IMR-90 (cell line): ENCODE results near the gene PRSS21. TPM values are rescaled to one million over a fixed set of nuclear protein-coding genes. Genes with fewer than 3 reads are reported as not detected.

ENCODE experiments used
- ATAC-seq: fragments of 200-7000 bp; cut with Tn5 transposase; 2 replicates; pipeline ENCODE4 v1.9.1; 2020; ENCODE audit warnings: low read depth, mild to moderate bottlenecking, moderate library complexity
- BruUV-seq: library from RNA; stranded (reverse); fragments of 400-500 nt; replicated peaks from 2 replicates; lab custom pipeline; 2021; lab: Mats Ljungman, UMichigan
- CTCF ChIA-PET: fragments of 300-600 bp; formaldehyde crosslinking; extraction: SDS; loops from one replicate; lab custom pipeline; 2021; ENCODE audit warnings: antibody characterized with exemption; lab: Yijun Ruan, JAX
- POLR2A ChIA-PET: fragments of 300-600 bp; sonication (Branson Sonifier 250); formaldehyde crosslinking; loops from one replicate; lab custom pipeline; 2022; ENCODE audit warnings: antibody characterized with exemption; ENCODE audit not compliant: unreplicated experiment; lab: Charles Lee
- DNase-seq: peaks from one replicate; pipeline ENCODE4 v3.0.0; 2013
- H2AFZ ChIP-seq: replicated peaks from 2 replicates; pipeline ENCODE3; 2013; ENCODE audit warnings: low read length, mild to moderate bottlenecking; ENCODE audit not compliant: poor library complexity
- H2AK5ac ChIP-seq: 2 replicates; pipeline ENCODE4 v1.6.1; 2013; ENCODE audit warnings: low read depth, low read length, inconsistent platforms
- H2AK9ac ChIP-seq: replicated peaks from 2 replicates; pipeline ENCODE3; 2013; ENCODE audit warnings: mild to moderate bottlenecking, low read depth, low read length, moderate library complexity; ENCODE audit not compliant: poor library complexity
- H2BK120ac ChIP-seq: 2 replicates; pipeline ENCODE4 v1.6.1; 2013; ENCODE audit warnings: low read depth, low read length, inconsistent platforms
- H2BK15ac ChIP-seq: 3 replicates; pipeline ENCODE4 v1.6.1; 2013; ENCODE audit warnings: low read depth, low read length, inconsistent platforms
- H2BK20ac ChIP-seq: 2 replicates; pipeline ENCODE4 v1.6.1; 2013; ENCODE audit warnings: low read depth, mild to moderate bottlenecking, inconsistent platforms, low read length, moderate library complexity
- H2BK5ac ChIP-seq: 2 replicates; pipeline ENCODE4 v1.6.1; 2013; ENCODE audit warnings: mild to moderate bottlenecking, low read depth, low read length, inconsistent platforms; ENCODE audit not compliant: poor library complexity, severe bottlenecking
- H3K14ac ChIP-seq: replicated peaks from 2 replicates; pipeline ENCODE4 v1.6.1; 2013; ENCODE audit warnings: low read depth, low read length, inconsistent platforms
- H3K18ac ChIP-seq: 2 replicates; pipeline ENCODE4 v1.6.1; 2013; ENCODE audit warnings: low read depth, low read length, control low read depth
- H3K23ac ChIP-seq: 2 replicates; pipeline ENCODE4 v1.6.1; 2013; ENCODE audit warnings: low read depth, low read length, inconsistent platforms
- H3K27ac ChIP-seq: 2 replicates; pipeline ENCODE4 v1.5.1; 2013; ENCODE audit warnings: mild to moderate bottlenecking, control low read depth, low read length; ENCODE audit not compliant: insufficient read depth
- H3K27me3 ChIP-seq: 2 replicates; pipeline ENCODE4 v1.6.1; 2013; ENCODE audit warnings: low read length; ENCODE audit not compliant: control insufficient read depth, insufficient read depth
- H3K36me3 ChIP-seq: 2 replicates; pipeline ENCODE4 v1.6.1; 2013; ENCODE audit warnings: low read length, mixed read lengths; ENCODE audit not compliant: control insufficient read depth, insufficient read depth
- H3K4ac ChIP-seq: 2 replicates; pipeline ENCODE4 v1.6.1; 2013; ENCODE audit warnings: low read depth, low read length, inconsistent platforms
- H3K4me1 ChIP-seq: 2 replicates; pipeline ENCODE4 v1.6.1; 2013; ENCODE audit warnings: low read length, mixed read lengths; ENCODE audit not compliant: control insufficient read depth, insufficient read depth
- H3K4me2 ChIP-seq: 2 replicates; pipeline ENCODE4 v1.6.1; 2013; ENCODE audit warnings: low read depth, mild to moderate bottlenecking, control low read depth, low read length, moderate library complexity
- H3K4me3 ChIP-seq: 2 replicates; pipeline ENCODE4 v1.5.1; 2013; ENCODE audit warnings: low read depth, mild to moderate bottlenecking, control low read depth, low read length, moderate library complexity; ENCODE audit not compliant: insufficient read depth
- H3K56ac ChIP-seq: 2 replicates; pipeline ENCODE4 v1.6.1; 2013; ENCODE audit warnings: low read length, inconsistent platforms; ENCODE audit not compliant: insufficient read depth; ENCODE audit errors: extremely low read depth
- H3K79me1 ChIP-seq, 2 experiments: 2 replicates each; pipeline ENCODE4 v1.6.1; 2013; ENCODE audit warnings: low read length in 2 of 2, inconsistent platforms in 1 of 2, low read depth in 1 of 2
- H3K9ac ChIP-seq: 2 replicates; pipeline ENCODE4 v1.6.1; 2013; ENCODE audit warnings: low read depth, low read length, control low read depth
- H3K9me1 ChIP-seq: 2 replicates; pipeline ENCODE4 v1.6.1; 2013; ENCODE audit warnings: low read length, inconsistent platforms; ENCODE audit not compliant: insufficient read depth
- H3K9me3 ChIP-seq: 2 replicates; pipeline ENCODE4 v1.6.1; 2013; ENCODE audit warnings: low read length; ENCODE audit not compliant: control insufficient read depth, insufficient read depth
- H4K20me1 ChIP-seq: 2 replicates; pipeline ENCODE4 v1.6.1; 2013; ENCODE audit warnings: low read length, inconsistent platforms; ENCODE audit not compliant: insufficient read depth
- H4K5ac ChIP-seq: 2 replicates; pipeline ENCODE4 v1.6.1; 2013; ENCODE audit warnings: mild to moderate bottlenecking, low read depth, low read length, control low read depth
- H4K8ac ChIP-seq, 2 experiments: 2 replicates each; pipeline ENCODE4 v1.6.1; 2013; ENCODE audit warnings: low read depth in 2 of 2, low read length in 2 of 2, control low read depth in 1 of 2, inconsistent platforms in 1 of 2
- H4K91ac ChIP-seq: 2 replicates; pipeline ENCODE4 v1.6.1; 2013; ENCODE audit warnings: low read depth, low read length, inconsistent platforms; ENCODE audit not compliant: insufficient read depth
- BHLHE40 ChIP-seq: fragments of 150-350 bp; IDR thresholded peaks from 2 replicates; pipeline ENCODE4 v1.6.1; 2016; ENCODE audit warnings: mild to moderate bottlenecking, low read depth, low read length
- CHD1 ChIP-seq: IDR thresholded peaks from 2 replicates; pipeline ENCODE4 v1.6.1; 2012; ENCODE audit warnings: low read depth, low read length, improper control_type of control experiment
- CTCF ChIP-seq: conservative IDR thresholded peaks from 2 replicates; pipeline ENCODE4 v1.5.1; 2012; ENCODE audit warnings: mild to moderate bottlenecking, low read depth, low read length, improper control_type of control experiment
- FOS ChIP-seq: fragments of 150-350 bp; IDR thresholded peaks from 2 replicates; pipeline ENCODE4 v1.6.1; 2016; ENCODE audit warnings: low read depth, low read length
- MAFK ChIP-seq: IDR thresholded peaks from 2 replicates; pipeline ENCODE4 v1.6.1; 2012; ENCODE audit warnings: low read depth, low read length, improper control_type of control experiment
- USF2 ChIP-seq: fragments of 150-350 bp; IDR thresholded peaks from 2 replicates; pipeline ENCODE4 v1.6.1; 2017; ENCODE audit warnings: mild to moderate bottlenecking, antibody characterized with exemption, low read length, low read depth
- WGBS, 2 experiments: methylation state at CpG; one replicate each; pipeline versions ENCODE4 v1.1.5 to v1.1.7; 2013; ENCODE audit warnings: missing lambda C conversion rate in 2 of 2; ENCODE audit not compliant: insufficient read length in 1 of 2; ENCODE audit errors: extremely low coverage in 2 of 2; 5-methylcytosine and 5-hydroxymethylcytosine counted together
- dilution Hi-C: fragments of 300-500 bp; cut with HindIII; formaldehyde crosslinking; loops from one replicate; pipeline ENCODE4 v1.14.3; 2018; ENCODE audit warnings: low sequenced_read_pairs; ENCODE audit not compliant: unreplicated experiment
- in situ Hi-C: fragments of 300-500 bp; cut with MboI; formaldehyde crosslinking; loops from 3 replicates; pipeline ENCODE4 v1.14.3; 2019; ENCODE audit warnings: low sequenced_read_pairs, inconsistent platforms, mixed read lengths
- intact Hi-C: fragments of 100-400 bp; cut with micrococcal nuclease; formaldehyde crosslinking; loops from 2 replicates; pipeline ENCODE4 v1.10.0; 2022
- polyA plus RNA-seq, 3 experiments: library from polyadenylated mRNA; depleted of rRNA; stranded (reverse); fragments of >200 nt; gene quantifications; 2 replicates each; pipeline ENCODE4 v1.2.3, GENCODE V29; 2012; ENCODE audit warnings: low replicate concordance in 1 of 3
- total RNA-seq: library from RNA; depleted of rRNA; stranded (reverse); fragments of >200 nt; gene quantifications from 2 replicates; pipeline ENCODE4 v1.2.3, GENCODE V29; 2012

The PRSS21 gene
- total and polyA plus RNA-seq, 2 of the 4 experiments (the other 2 are of a cell fraction) = 0.21 TPM; not detected in 1

- Histone ChIP-seq H3K36me3 (no peaks in the 10 kb centered on the region), H2AK9ac (no peak overlapping the region), H4K20me1 (no peaks in the 10 kb centered on the region), H3K4ac (no peak overlapping the region), H4K5ac (no peak overlapping the region), H3K9me1 (no peaks in the 10 kb centered on the region), H2AK5ac (no peak overlapping the region), H3K56ac (no peak overlapping the region), H3K27me3 (peaks cover 35% of the 10 kb centered on the region), H3K79me1 (no peaks in the 10 kb centered on the region), H3K23ac (no peak overlapping the region), H3K4me3 (no peak overlapping the region), H3K9me3 (peaks cover 22% of the 10 kb centered on the region), H3K14ac (no peak overlapping the region), H3K4me2 (no peak overlapping the region), H3K27ac (no peak overlapping the region), H3K9ac (no peak overlapping the region), H2BK5ac (no peak overlapping the region), H2BK15ac (no peak overlapping the region), H2AFZ (no peak overlapping the region), H3K18ac (no peak overlapping the region), H2BK120ac (no peak overlapping the region), H4K8ac (no peak overlapping the region), H3K4me1 (no peaks in the 10 kb centered on the region), H4K91ac (no peak overlapping the region), H2BK20ac (no peak overlapping the region)
- no TSS peak for BruUV-seq
- POLR2A ChIA-PET = no interaction called here
- TF ChIP-seq CHD1 (no peak), CTCF (no peak), USF2 (no peak), FOS (no peak), BHLHE40 (no peak), MAFK (no peak)
- dilution Hi-C loops (no loop called here), in situ Hi-C loops (no loop called here), intact Hi-C loops (no loop called here)
- DNase-seq = no peak
- CTCF ChIA-PET = no interaction called here
- WGBS, 2 experiments = no CpG with 5 or more reads among the region's 4 CpGs
- no peak for ATAC-seq
Observed at GRCh38 chr16:2804728-2805127, 12.3 kb upstream of the PRSS21 start.
